SK-N-SH (cell line): Measurements from ENCODE around the gene HBEGF. TPM values are rescaled to one million over a fixed set of nuclear protein-coding genes. Genes with fewer than 3 reads are reported as not detected.

Experiments
- CTCF ChIA-PET: fragments of 300-600, 350-600 bp; formaldehyde crosslinking; extraction: SDS; loops from one replicate; lab custom pipeline; 2021; lab: Yijun Ruan, JAX
- POLR2A ChIA-PET: fragments of 350-600 bp; sonication (Branson Sonifier 250); formaldehyde crosslinking; extraction: SDS; loops from one replicate; lab custom pipeline; 2020; ENCODE audit warnings: antibody characterized with exemption, inconsistent platforms; lab: Yijun Ruan, JAX
- DNase-seq: peaks from one replicate; pipeline ENCODE4 v3.0.0; 2012
- H2AFZ ChIP-seq: fragments of 200-600 bp; sonication (generic); 2 replicates; pipeline ENCODE4 v1.8.1; 2016; ENCODE audit warnings: antibody characterized with exemption, mild to moderate bottlenecking, low read depth
- H3F3A ChIP-seq: fragments of 200-600 bp; sonication (generic); replicated peaks from 2 replicates; pipeline ENCODE3; 2016; ENCODE audit warnings: antibody characterized with exemption, mild to moderate bottlenecking; ENCODE audit not compliant: insufficient read depth
- H3K27ac ChIP-seq, 2 experiments: fragments of 200-500 bp in 1 of 2; fragments of 200-600 bp in 1 of 2; sonication (Bioruptor generic) in 1 of 2; sonication (generic), shearing (Covaris generic) in 1 of 2; 2 replicates each; pipeline versions ENCODE4 v1.5.1 to v1.6.1; 2014 to 2016; ENCODE audit warnings: low read depth in 2 of 2, inconsistent platforms in 1 of 2, low read length in 1 of 2, mild to moderate bottlenecking in 1 of 2, mixed read lengths in 1 of 2
- H3K27me3 ChIP-seq: fragments of 200-600 bp; sonication (generic), shearing (Covaris generic); 2 replicates; pipeline ENCODE4 v1.6.1; 2016; ENCODE audit warnings: mixed run types; ENCODE audit not compliant: insufficient read depth
- H3K36me3 ChIP-seq, 2 experiments: fragments of 200-500 bp in 1 of 2; fragments of 200-600 bp in 1 of 2; sonication (Bioruptor generic) in 1 of 2; sonication (generic) in 1 of 2; replicated peaks in 1 of 2; 2 replicates each; pipeline versions ENCODE3 to v1.5.1; 2014 to 2016; ENCODE audit warnings: low read length in 1 of 2, mild to moderate bottlenecking in 1 of 2; ENCODE audit not compliant: insufficient read depth in 2 of 2, control insufficient read depth in 1 of 2
- H3K4me1 ChIP-seq, 2 experiments: fragments of 200-500 bp in 1 of 2; fragments of 200-600 bp in 1 of 2; sonication (Bioruptor generic) in 1 of 2; sonication (generic), shearing (Covaris generic) in 1 of 2; 2 replicates each; pipeline versions ENCODE4 v1.5.1 to v1.6.1; 2014 to 2016; ENCODE audit warnings: low read depth in 1 of 2, low read length in 1 of 2, mixed run types in 1 of 2; ENCODE audit not compliant: insufficient read depth in 2 of 2, control insufficient read depth in 1 of 2
- H3K4me2 ChIP-seq: fragments of 200-600 bp; sonication (generic), shearing (Covaris generic); 2 replicates; pipeline ENCODE4 v1.6.1; 2017; ENCODE audit warnings: mixed run types
- H3K4me3 ChIP-seq, 2 experiments: fragments of 200-500 bp in 1 of 2; fragments of 200-600 bp in 1 of 2; sonication (Bioruptor generic) in 1 of 2; sonication (generic), shearing (Covaris generic) in 1 of 2; 2 replicates each; pipeline versions ENCODE4 v1.5.1 to v1.8.1; 2014 to 2016; ENCODE audit warnings: low read depth in 2 of 2, inconsistent platforms in 1 of 2, low read length in 1 of 2, mild to moderate bottlenecking in 1 of 2, mixed read lengths in 1 of 2, moderate library complexity in 1 of 2
- H3K79me2 ChIP-seq: fragments of 200-600 bp; sonication (generic); 2 replicates; pipeline ENCODE4 v1.8.1; 2017; ENCODE audit warnings: mild to moderate bottlenecking; ENCODE audit not compliant: insufficient read depth
- H3K9ac ChIP-seq: fragments of 200-600 bp; sonication (generic); 2 replicates; pipeline ENCODE4 v1.6.1; 2017; ENCODE audit warnings: mixed run types
- H3K9me2 ChIP-seq: fragments of 200-600 bp; sonication (generic); 2 replicates; pipeline ENCODE4 v1.6.1; 2017; ENCODE audit warnings: mixed run types
- H3K9me3 ChIP-seq: fragments of 200-600 bp; sonication (generic); 2 replicates; pipeline ENCODE4 v1.6.1; 2017; ENCODE audit warnings: mixed run types, mild to moderate bottlenecking, moderate library complexity
- H4K20me1 ChIP-seq: fragments of 200-600 bp; sonication (generic); 2 replicates; pipeline ENCODE4 v1.6.1; 2017; ENCODE audit warnings: mild to moderate bottlenecking, mixed run types; ENCODE audit not compliant: insufficient read depth
- ELF1 ChIP-seq: IDR thresholded peaks from 2 replicates; pipeline ENCODE4 v1.4.0; 2012
- EP300 ChIP-seq, 2 experiments: IDR thresholded peaks; 2 replicates each; pipeline versions ENCODE4 v1.4.0 to v1.6.1; 2012; ENCODE audit warnings: borderline replicate concordance in 1 of 2, low read depth in 1 of 2, low read length in 1 of 2
- FOXJ3 ChIP-seq: sonication (generic); formaldehyde crosslinking; IDR thresholded peaks from 2 replicates; pipeline ENCODE4 v1.5.1; 2020; ENCODE audit warnings: mild to moderate bottlenecking, missing genetic modification reagents
- FOXM1 ChIP-seq: IDR thresholded peaks from 2 replicates; pipeline ENCODE4 v1.4.0; 2012; ENCODE audit warnings: low read depth, mild to moderate bottlenecking
- JUND ChIP-seq: IDR thresholded peaks from 2 replicates; pipeline ENCODE4 v1.4.0; 2012
- MAX ChIP-seq: IDR thresholded peaks from 2 replicates; pipeline ENCODE4 v1.4.0; 2012; ENCODE audit warnings: low read depth
- MXI1 ChIP-seq: IDR thresholded peaks from 2 replicates; pipeline ENCODE4 v1.6.1; 2012; ENCODE audit warnings: mild to moderate bottlenecking, low read depth, low read length, improper control_type of control experiment
- NFIC ChIP-seq: IDR thresholded peaks from 2 replicates; pipeline ENCODE4 v1.4.0; 2012; ENCODE audit warnings: borderline replicate concordance
- NRF1 ChIP-seq: IDR thresholded peaks from 2 replicates; pipeline ENCODE4 v1.6.1; 2012; ENCODE audit warnings: low read depth, mild to moderate bottlenecking, low read length
- POLR2AphosphoS5 ChIP-seq: IDR thresholded peaks from 2 replicates; pipeline ENCODE4 v1.6.1; 2012; ENCODE audit warnings: low read depth, low read length
- RAD21 ChIP-seq: IDR thresholded peaks from 2 replicates; pipeline ENCODE4 v1.6.1; 2012; ENCODE audit warnings: mild to moderate bottlenecking, low read length
- RXRA ChIP-seq: IDR thresholded peaks from 2 replicates; pipeline ENCODE4 v1.4.0; 2012; ENCODE audit warnings: low read depth, mild to moderate bottlenecking, borderline replicate concordance
- SIN3A ChIP-seq: IDR thresholded peaks from 2 replicates; pipeline ENCODE4 v1.6.1; 2012; ENCODE audit warnings: low read depth, mild to moderate bottlenecking, low read length, moderate library complexity, borderline replicate concordance
- SMC3 ChIP-seq: IDR thresholded peaks from 2 replicates; pipeline ENCODE4 v1.6.1; 2012; ENCODE audit warnings: low read depth, low read length, improper control_type of control experiment
- TCF12 ChIP-seq: IDR thresholded peaks from 2 replicates; pipeline ENCODE4 v1.4.0; 2012
- YY1 ChIP-seq: IDR thresholded peaks from 2 replicates; pipeline ENCODE4 v1.4.0; 2012; ENCODE audit warnings: low read depth, mild to moderate bottlenecking
- WGBS: methylation state at CpG from one replicate; pipeline ENCODE4 v1.1.6; 2017; ENCODE audit warnings: low lambda C conversion rate; 5-methylcytosine and 5-hydroxymethylcytosine counted together
- polyA plus RNA-seq, 3 experiments: library from polyadenylated mRNA; depleted of rRNA; stranded (reverse); fragments of >200 nt; gene quantifications; 2 replicates each; pipeline ENCODE4 v1.2.3, GENCODE V29; 2012
- TF ChIP-seq, protein P1 (sequence below): IDR thresholded peaks from 2 replicates; pipeline ENCODE4 v1.6.1; 2012; ENCODE audit warnings: mild to moderate bottlenecking, low read depth, low read length, moderate library complexity
- TF ChIP-seq, protein P2 (sequence below): fragments of 150-350 bp; IDR thresholded peaks from 2 replicates; pipeline ENCODE4 v1.6.1; 2016; ENCODE audit warnings: mild to moderate bottlenecking, low read depth, low read length

The HBEGF gene
- polyA plus RNA-seq, 1 of the 3 experiments (the other 2 are of a cell fraction): 59.8 TPM

DNA sequence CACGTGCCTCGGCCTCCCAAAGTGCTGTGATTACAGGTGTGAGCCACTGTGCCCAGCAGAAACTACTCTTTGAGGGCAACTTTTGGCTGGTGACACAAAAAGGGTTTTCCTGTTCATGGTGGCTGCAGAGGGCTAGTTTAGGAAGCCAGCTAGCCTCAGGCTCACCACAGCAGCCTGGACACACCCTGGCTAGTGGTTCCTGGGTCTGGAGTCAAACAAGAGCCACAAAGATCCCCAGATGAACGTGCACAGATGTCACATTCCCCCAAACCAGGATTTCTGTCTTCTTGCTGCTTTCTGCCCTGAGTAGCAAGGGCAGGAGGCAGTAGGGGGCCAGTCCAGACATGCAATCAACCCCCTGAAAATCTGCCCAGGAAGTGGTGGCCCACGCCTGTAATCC is 6.8 kb downstream of the HBEGF start:
- Histone ChIP-seq H3K4me1 (peaks cover 0 to 30% of the 10 kb centered on the region in 2 experiments; a peak in 2 of 4 replicates), H3K4me3 (no peak overlapping the region), H2AFZ (no peak overlapping the region), H3K4me2 (no peak overlapping the region), H3K27me3 (no peaks in the 10 kb centered on the region), H3K27ac (no peak overlapping the region), H3K36me3 (peaks cover 2 to 23% of the 10 kb centered on the region in 2 experiments), H3K79me2 (peaks cover 61% of the 10 kb centered on the region), H3K9me2 (no peaks in the 10 kb centered on the region), H3K9me3 (no peaks in the 10 kb centered on the region), H4K20me1 (peaks cover 6% of the 10 kb centered on the region), H3F3A (peaks cover 7% of the 10 kb centered on the region), H3K9ac (no peak overlapping the region)
- no peak for TF ChIP-seq EP300 (IDR thresholded peaks at IDR 0.05; ENCODE audit: borderline replicate concordance in 1 of 2, low read depth in 1 of 2, low read length in 1 of 2)
- no peak for TF ChIP-seq FOXJ3 (CRISPR knock-in tag)
- no peak for TF ChIP-seq FOXM1
- TF ChIP-seq RAD21: no peak
- TF ChIP-seq NFIC: no peak
- TF ChIP-seq, protein P1, sequence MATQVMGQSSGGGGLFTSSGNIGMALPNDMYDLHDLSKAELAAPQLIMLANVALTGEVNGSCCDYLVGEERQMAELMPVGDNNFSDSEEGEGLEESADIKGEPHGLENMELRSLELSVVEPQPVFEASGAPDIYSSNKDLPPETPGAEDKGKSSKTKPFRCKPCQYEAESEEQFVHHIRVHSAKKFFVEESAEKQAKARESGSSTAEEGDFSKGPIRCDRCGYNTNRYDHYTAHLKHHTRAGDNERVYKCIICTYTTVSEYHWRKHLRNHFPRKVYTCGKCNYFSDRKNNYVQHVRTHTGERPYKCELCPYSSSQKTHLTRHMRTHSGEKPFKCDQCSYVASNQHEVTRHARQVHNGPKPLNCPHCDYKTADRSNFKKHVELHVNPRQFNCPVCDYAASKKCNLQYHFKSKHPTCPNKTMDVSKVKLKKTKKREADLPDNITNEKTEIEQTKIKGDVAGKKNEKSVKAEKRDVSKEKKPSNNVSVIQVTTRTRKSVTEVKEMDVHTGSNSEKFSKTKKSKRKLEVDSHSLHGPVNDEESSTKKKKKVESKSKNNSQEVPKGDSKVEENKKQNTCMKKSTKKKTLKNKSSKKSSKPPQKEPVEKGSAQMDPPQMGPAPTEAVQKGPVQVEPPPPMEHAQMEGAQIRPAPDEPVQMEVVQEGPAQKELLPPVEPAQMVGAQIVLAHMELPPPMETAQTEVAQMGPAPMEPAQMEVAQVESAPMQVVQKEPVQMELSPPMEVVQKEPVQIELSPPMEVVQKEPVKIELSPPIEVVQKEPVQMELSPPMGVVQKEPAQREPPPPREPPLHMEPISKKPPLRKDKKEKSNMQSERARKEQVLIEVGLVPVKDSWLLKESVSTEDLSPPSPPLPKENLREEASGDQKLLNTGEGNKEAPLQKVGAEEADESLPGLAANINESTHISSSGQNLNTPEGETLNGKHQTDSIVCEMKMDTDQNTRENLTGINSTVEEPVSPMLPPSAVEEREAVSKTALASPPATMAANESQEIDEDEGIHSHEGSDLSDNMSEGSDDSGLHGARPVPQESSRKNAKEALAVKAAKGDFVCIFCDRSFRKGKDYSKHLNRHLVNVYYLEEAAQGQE: no peak
- TF ChIP-seq ELF1: no peak
- TF ChIP-seq, protein P2, sequence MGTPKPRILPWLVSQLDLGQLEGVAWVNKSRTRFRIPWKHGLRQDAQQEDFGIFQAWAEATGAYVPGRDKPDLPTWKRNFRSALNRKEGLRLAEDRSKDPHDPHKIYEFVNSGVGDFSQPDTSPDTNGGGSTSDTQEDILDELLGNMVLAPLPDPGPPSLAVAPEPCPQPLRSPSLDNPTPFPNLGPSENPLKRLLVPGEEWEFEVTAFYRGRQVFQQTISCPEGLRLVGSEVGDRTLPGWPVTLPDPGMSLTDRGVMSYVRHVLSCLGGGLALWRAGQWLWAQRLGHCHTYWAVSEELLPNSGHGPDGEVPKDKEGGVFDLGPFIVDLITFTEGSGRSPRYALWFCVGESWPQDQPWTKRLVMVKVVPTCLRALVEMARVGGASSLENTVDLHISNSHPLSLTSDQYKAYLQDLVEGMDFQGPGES: no peak
- TF ChIP-seq SMC3: no peak
- TF ChIP-seq POLR2AphosphoS5: no peak
- DNase-seq: no peak
- POLR2A ChIA-PET: no interaction called here
- 80% methylated on average over 4 of the region's 4 CpGs for WGBS
- CTCF ChIA-PET: no interaction called here

GRCh38 chr5:140338908-140339307 is 7.5 kb downstream of the HBEGF start:
- Histone ChIP-seq H3K27ac (peak overlapping the region in 1 of 2 experiments; percentile 35; a peak in 2 of 4 replicates), H3K79me2 (peaks cover 53% of the 10 kb centered on the region), H3K4me2 (no peak overlapping the region), H3K9me2 (no peaks in the 10 kb centered on the region), H3K4me1 (peaks cover 0 to 23% of the 10 kb centered on the region in 2 experiments; a peak in 1 of 4 replicates), H3K27me3 (no peaks in the 10 kb centered on the region), H3K9ac (no peak overlapping the region), H3K36me3 (peaks cover 5 to 27% of the 10 kb centered on the region in 2 experiments), H3K4me3 (no peak overlapping the region), H2AFZ (no peak overlapping the region), H4K20me1 (no peaks in the 10 kb centered on the region), H3K9me3 (no peaks in the 10 kb centered on the region), H3F3A (peaks cover 9% of the 10 kb centered on the region)
- WGBS: 93% methylated on average over 2 of the region's 2 CpGs
- CTCF ChIA-PET: interaction anchor here (0.7 to 1.6 kb wide), 2 partner anchors 7 to 13 kb away, joined by 3 to 5 read pairs; partner anchors contain the start of gene HBEGF
- no peak for DNase-seq
- TF ChIP-seq RAD21: no peak
- TF ChIP-seq JUND: no peak
- TF ChIP-seq NRF1: no peak
- no peak for TF ChIP-seq MAX
- TF ChIP-seq TCF12: no peak
- no peak for TF ChIP-seq YY1
- TF ChIP-seq SIN3A: no peak
- TF ChIP-seq RXRA: no peak
- TF ChIP-seq MXI1: no peak
- TF ChIP-seq, protein P1: no peak
- POLR2A ChIA-PET: no interaction called here
